GDM1 (cell line): Measurements from ENCODE around the gene NMT2.

Experiments used
- DNase-seq: peaks from one replicate; lab custom pipeline; 2025; lab: John Stamatoyannopoulos, UW

Gene NMT2

GRCh38 chr10:15092855-15093408 lies 75.6 kb downstream of the NMT2 start:
- no peak for DNase-seq

GRCh38 chr10:15091418-15091817 lies 77.1 kb downstream of the NMT2 start:
- DNase-seq: no peak

GRCh38 chr10:15088428-15089261 lies 79.8 kb downstream of the NMT2 start, which contains the start of gene ACBD7:
TSS of gene ACBD7 (minus strand) at chr10:15088776. CDS start at chr10:15088728, 48 bp downstream.
- peak; percentile 76 for DNase-seq

GRCh38 chr10:15084502-15084922 lies 84.0 kb downstream of the NMT2 start:
- no peak for DNase-seq

GRCh38 chr10:15083674-15084501 lies 84.6 kb downstream of the NMT2 start:
- no peak for DNase-seq

GRCh38 chr10:15075421-15075820 lies 93.1 kb downstream of the NMT2 start:
- no peak for DNase-seq

GRCh38 chr10:15072358-15072757 lies 96.1 kb downstream of the NMT2 start:
- no peak for DNase-seq

GRCh38 chr10:15069230-15069629 lies 99.3 kb downstream of the NMT2 start:
- DNase-seq: no peak

GRCh38 chr10:15068802-15069201 lies 99.7 kb downstream of the NMT2 start:
- DNase-seq: no peak

- no peak for DNase-seq
Observed at GRCh38 chr10:15067154-15067553, 101.3 kb downstream of the NMT2 start.

- DNase-seq: no peak
Observed at GRCh38 chr10:15060638-15061037, 107.9 kb downstream of the NMT2 start.

GRCh38 chr10:15059914-15060313 lies 108.6 kb downstream of the NMT2 start:
- no peak for DNase-seq

- no peak for DNase-seq
Observed at GRCh38 chr10:15058689-15059088, 109.8 kb downstream of the NMT2 start.
